GM23248 (cell line): ENCODE results near the gene SFRP2.

ENCODE experiments used
- EZH2 ChIP-seq: fragments of 200-600 bp; sonication (generic); IDR thresholded peaks from 2 replicates; pipeline ENCODE4 v1.6.1; 2018; ENCODE audit warnings: antibody characterized with exemption, mild to moderate bottlenecking; ENCODE audit not compliant: insufficient read depth, poor library complexity, severe bottlenecking
- EZH2phosphoT487 ChIP-seq: fragments of 200-600 bp; sonication (generic); IDR thresholded peaks from 2 replicates; pipeline ENCODE4 v1.6.1; 2018; ENCODE audit warnings: antibody characterized with exemption, moderate library complexity, mild to moderate bottlenecking, low read depth; ENCODE audit not compliant: insufficient read depth

- TF ChIP-seq EZH2phosphoT487 (no peak), EZH2 (no peak)
Measured at GRCh38 chr4:153782581-153782980, 6.3 kb downstream of the SFRP2 start.
